ENCODE results near the gene LYG2.
"Not testable (repeated sequence)": the region's sequence is repeated elsewhere in the genome, so short reads cannot be mapped to it uniquely, and the experiment has no call there.

GRCh38 chr2:99192364-99192763 lies 63.1 kb downstream of the LYG2 start:
- not testable (repeated sequence) for TF ChIP-seq MAX (IDR thresholded peaks at IDR 0.05); CTCF (IDR thresholded peaks at IDR 0.05; ENCODE audit: low read depth, low read length, missing input control); ATF3 (IDR thresholded peaks at IDR 0.05); RAD21 (IDR thresholded peaks at IDR 0.05); YY1 (IDR thresholded peaks at IDR 0.05); FOXA1 (IDR thresholded peaks at IDR 0.05); REST (IDR thresholded peaks at IDR 0.05); TAF1 (conservative IDR thresholded peaks at IDR 0.05); GABPA (IDR thresholded peaks at IDR 0.05 in 1 of 2, conservative IDR thresholded peaks at IDR 0.05 in 1 of 2); ZBTB33 (IDR thresholded peaks at IDR 0.05); RXRA (IDR thresholded peaks at IDR 0.05); NR2F2 (IDR thresholded peaks at IDR 0.05); JUND (IDR thresholded peaks at IDR 0.05); SP1 (IDR thresholded peaks at IDR 0.05)
